H9 (cell line): Measurements from ENCODE around the gene NUP85. TPM values are rescaled to one million over a fixed set of nuclear protein-coding genes. Genes with fewer than 3 reads are reported as not detected.
A peak's percentile ranks its signal among the peaks of the same experiment; 100 is the strongest.
"Not testable (repeated sequence)": the region's sequence is repeated elsewhere in the genome, so short reads cannot be mapped to it uniquely, and the experiment has no call there.

ENCODE experiments used
- DNase-seq: peaks from one replicate; pipeline ENCODE4 v3.0.0-alpha.2; 2017
- H2AFZ ChIP-seq: one replicate; pipeline ENCODE4 v1.6.1; 2013; ENCODE audit warnings: mild to moderate bottlenecking, low read length, control low read depth, moderate library complexity
- H2AK5ac ChIP-seq: 2 replicates; pipeline ENCODE4 v1.6.1; 2013; ENCODE audit warnings: low read length, control low read depth, mixed read lengths; ENCODE audit not compliant: insufficient read length
- H2BK120ac ChIP-seq: one replicate; pipeline ENCODE4 v1.6.1; 2013; ENCODE audit warnings: low read depth, mild to moderate bottlenecking, low read length, control low read depth, inconsistent platforms; ENCODE audit not compliant: poor library complexity, severe bottlenecking
- H2BK12ac ChIP-seq: 2 replicates; pipeline ENCODE4 v1.6.1; 2013; ENCODE audit warnings: low read length, control low read depth, mixed read lengths, low read depth; ENCODE audit not compliant: insufficient read length
- H2BK15ac ChIP-seq: 2 replicates; pipeline ENCODE4 v1.6.1; 2013; ENCODE audit warnings: low read depth, low read length, control low read depth
- H2BK20ac ChIP-seq: one replicate; pipeline ENCODE4 v1.6.1; 2013; ENCODE audit warnings: low read depth, mild to moderate bottlenecking, low read length, control low read depth, inconsistent platforms; ENCODE audit not compliant: poor library complexity, severe bottlenecking
- H2BK5ac ChIP-seq: 2 replicates; pipeline ENCODE4 v1.6.1; 2013; ENCODE audit warnings: low read length, control low read depth, mixed read lengths; ENCODE audit not compliant: insufficient read length
- H3K14ac ChIP-seq: 2 replicates; pipeline ENCODE4 v1.6.1; 2013; ENCODE audit warnings: low read length, control low read depth; ENCODE audit not compliant: insufficient read depth
- H3K18ac ChIP-seq: 2 replicates; pipeline ENCODE4 v1.6.1; 2013; ENCODE audit warnings: low read depth, mild to moderate bottlenecking, mixed read lengths, low read length, control low read depth; ENCODE audit not compliant: insufficient read length
- H3K23ac ChIP-seq: 2 replicates; pipeline ENCODE4 v1.6.1; 2013; ENCODE audit warnings: low read length, control low read depth, mixed read lengths, low read depth; ENCODE audit not compliant: insufficient read length
- H3K23me2 ChIP-seq: 2 replicates; pipeline ENCODE4 v1.6.1; 2013; ENCODE audit warnings: low read depth, mild to moderate bottlenecking, mixed read lengths, low read length, control low read depth; ENCODE audit not compliant: insufficient read length, poor library complexity, severe bottlenecking
- H3K27ac ChIP-seq: 2 replicates; pipeline ENCODE4 v1.5.1; 2013; ENCODE audit warnings: low read length, control low read depth, mixed read lengths, low read depth; ENCODE audit not compliant: insufficient read length
- H3K27me3 ChIP-seq: 2 replicates; pipeline ENCODE4 v1.6.1; 2013; ENCODE audit warnings: low read length, control low read depth, inconsistent platforms; ENCODE audit not compliant: insufficient read depth
- H3K4ac ChIP-seq: 2 replicates; pipeline ENCODE4 v1.6.1; 2013; ENCODE audit warnings: low read depth, mild to moderate bottlenecking, control low read depth, inconsistent platforms, low read length, moderate library complexity
- H3K4me1 ChIP-seq: 2 replicates; pipeline ENCODE4 v1.6.1; 2013; ENCODE audit warnings: low read length, control low read depth, inconsistent platforms; ENCODE audit not compliant: insufficient read depth
- H3K4me2 ChIP-seq: 2 replicates; pipeline ENCODE4 v1.6.1; 2013; ENCODE audit warnings: low read length, control low read depth, mixed read lengths; ENCODE audit not compliant: insufficient read length, insufficient read depth
- H3K56ac ChIP-seq: 2 replicates; pipeline ENCODE4 v1.6.1; 2013; ENCODE audit warnings: low read depth, mild to moderate bottlenecking, mixed read lengths, low read length, control low read depth; ENCODE audit not compliant: insufficient read length
- H3K79me1 ChIP-seq: 2 replicates; pipeline ENCODE4 v1.6.1; 2013; ENCODE audit warnings: low read depth, mild to moderate bottlenecking, moderate library complexity, low read length, control low read depth, inconsistent platforms; ENCODE audit not compliant: insufficient read depth, poor library complexity, severe bottlenecking
- H3K79me2 ChIP-seq: 2 replicates; pipeline ENCODE4 v1.6.1; 2013; ENCODE audit warnings: low read length, control low read depth, inconsistent platforms; ENCODE audit not compliant: insufficient read depth
- H3K9ac ChIP-seq: 2 replicates; pipeline ENCODE4 v1.6.1; 2013; ENCODE audit warnings: low read length, control low read depth, mixed read lengths; ENCODE audit not compliant: insufficient read length; ENCODE audit errors: extremely low read depth
- H3K9me3 ChIP-seq: one replicate; pipeline ENCODE4 v1.6.1; 2013; ENCODE audit warnings: low read depth, low read length, inconsistent platforms; ENCODE audit not compliant: control insufficient read depth
- H3T11ph ChIP-seq: one replicate; pipeline ENCODE4 v1.6.1; 2013; ENCODE audit warnings: mild to moderate bottlenecking, low read length, control low read depth, inconsistent platforms
- H4K20me1 ChIP-seq: one replicate; pipeline ENCODE4 v1.6.1; 2013; ENCODE audit not compliant: control insufficient read depth, insufficient read length, insufficient read depth
- H4K5ac ChIP-seq: 2 replicates; pipeline ENCODE4 v1.6.1; 2013; ENCODE audit warnings: low read depth, mild to moderate bottlenecking, mixed read lengths, low read length, control low read depth; ENCODE audit not compliant: insufficient read length
- H4K8ac ChIP-seq: replicated peaks from 2 replicates; pipeline ENCODE4 v1.6.1; 2013; ENCODE audit warnings: low read length, control low read depth, mixed read lengths, low read depth; ENCODE audit not compliant: insufficient read length
- H4K91ac ChIP-seq: 2 replicates; pipeline ENCODE4 v1.6.1; 2013; ENCODE audit warnings: low read depth, mild to moderate bottlenecking, moderate library complexity, mixed read lengths, low read length, control low read depth; ENCODE audit not compliant: insufficient read length
- H3K27ac Mint-ChIP-seq, 3 experiments: 2 replicates in 2 of 3; 3 replicates in 1 of 3; pipeline ENCODE4 v1.8.0; 2020 to 2021; ENCODE audit warnings: mixed read lengths in 3 of 3, mild to moderate bottlenecking in 1 of 3, moderate library complexity in 1 of 3
- H3K27me3 Mint-ChIP-seq: 2 replicates; pipeline ENCODE4 v1.8.0; 2021; ENCODE audit warnings: low read depth, mild to moderate bottlenecking, moderate library complexity, mixed read lengths
- H3K36me3 Mint-ChIP-seq, 3 experiments: 2 replicates in 2 of 3; 3 replicates in 1 of 3; pipeline ENCODE4 v1.8.0; 2020 to 2021; ENCODE audit warnings: low read depth in 3 of 3, mixed read lengths in 3 of 3; ENCODE audit not compliant: insufficient read depth in 1 of 3
- H3K4me1 Mint-ChIP-seq, 2 experiments: 2 replicates each; pipeline ENCODE4 v1.8.0; 2020; ENCODE audit warnings: mixed read lengths in 2 of 2
- H3K4me3 Mint-ChIP-seq, 2 experiments: 2 replicates in 1 of 2; 3 replicates in 1 of 2; pipeline ENCODE4 v1.8.0; 2020 to 2021; ENCODE audit warnings: mild to moderate bottlenecking in 2 of 2, mixed read lengths in 2 of 2, moderate library complexity in 1 of 2
- H3K9me3 Mint-ChIP-seq, 2 experiments: 2 replicates in 1 of 2; 3 replicates in 1 of 2; pipeline ENCODE4 v1.8.0; 2020; ENCODE audit warnings: mild to moderate bottlenecking in 2 of 2, mixed read lengths in 2 of 2, moderate library complexity in 1 of 2
- CTCF ChIP-seq: fragments of 200-600 bp; sonication (generic); conservative IDR thresholded peaks from 3 replicates; pipeline ENCODE4 v1.8.0; 2021; ENCODE audit warnings: antibody characterized with exemption, mild to moderate bottlenecking
- WGBS: extraction: QIAGEN DNeasy Blood & Tissue Kit; methylation state at CpG from one replicate; pipeline ENCODE4 v1.1.7; 2013; ENCODE audit warnings: missing lambda C conversion rate, low lambda C conversion rate, mixed read lengths; ENCODE audit not compliant: insufficient read length; ENCODE audit errors: extremely low coverage; 5-methylcytosine and 5-hydroxymethylcytosine counted together
- total RNA-seq: library from RNA; stranded (reverse); gene quantifications from 2 replicates; pipeline ENCODE4 v1.2.1, GENCODE V29; 2021

The NUP85 gene
- total RNA-seq, 1 experiment from 2014 or later: 145 TPM

DNA sequence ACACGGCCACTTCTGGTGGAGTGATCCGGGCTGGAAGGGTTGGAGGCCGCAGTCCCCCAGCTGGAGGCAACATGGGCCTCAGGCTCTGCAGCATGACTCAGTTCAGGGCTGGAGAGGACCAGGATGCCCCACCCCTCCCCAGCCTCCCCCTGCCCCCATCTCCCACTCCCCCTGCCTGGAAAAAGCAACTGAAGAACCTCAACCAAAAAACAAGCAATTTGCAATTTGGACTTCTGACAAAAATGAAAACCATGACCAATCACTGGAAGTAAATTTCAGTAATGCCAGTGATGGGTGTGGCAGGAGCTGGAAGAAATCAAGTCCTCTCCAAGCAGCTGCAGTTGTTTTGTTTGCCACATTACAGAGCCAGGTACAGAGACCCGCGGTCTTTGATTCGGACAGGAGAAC lies 72.2 kb downstream of the NUP85 start:
- H2AK5ac ChIP-seq: no peak overlapping the region
- H3K79me2 ChIP-seq: no peaks in the 10 kb centered on the region
- no peak for DNase-seq
- H3K36me3 Mint-ChIP-seq: peaks cover 6 to 33% (median 26%) of the 10 kb centered on the region in 3 experiments; a peak in 6 of 7 replicates
- H3K23me2 ChIP-seq: no peaks in the 10 kb centered on the region
- no peak overlapping the region for H4K8ac ChIP-seq
- no peaks in the 10 kb centered on the region for H3K4me1 Mint-ChIP-seq
- no peaks in the 10 kb centered on the region for H3K27me3 ChIP-seq
- H2BK15ac ChIP-seq: no peak overlapping the region
- no peak overlapping the region for H3K27ac ChIP-seq
- H3K4me3 Mint-ChIP-seq: no peak overlapping the region
- no CpG with 5 or more reads among the region's 6 CpGs for WGBS
- H3K4ac ChIP-seq: no peak overlapping the region
- no peaks in the 10 kb centered on the region for H3K27me3 Mint-ChIP-seq
- no peak overlapping the region for H2BK12ac ChIP-seq
- no peaks in the 10 kb centered on the region for H4K20me1 ChIP-seq
- no peaks in the 10 kb centered on the region for H3K9me3 ChIP-seq
- no peaks in the 10 kb centered on the region for H3K79me1 ChIP-seq
- H3K14ac ChIP-seq: no peak overlapping the region
- H3K4me2 ChIP-seq: no peak overlapping the region
- H3K56ac ChIP-seq: no peak overlapping the region
- H3K27ac Mint-ChIP-seq: peak overlapping the region in 2 of 3 experiments; percentile 22 to 51; a peak in 1 of 7 replicates
- H4K5ac ChIP-seq: no peak overlapping the region
- H2BK20ac ChIP-seq: no peak overlapping the region
- H3K9ac ChIP-seq: no peak overlapping the region
- H3K4me1 ChIP-seq: no peaks in the 10 kb centered on the region
- H3K18ac ChIP-seq: no peak overlapping the region
- no peak overlapping the region for H2BK5ac ChIP-seq
- no peak overlapping the region for H2BK120ac ChIP-seq
- H2AFZ ChIP-seq: no peak overlapping the region
- H3K9me3 Mint-ChIP-seq: no peaks in the 10 kb centered on the region
- no peak overlapping the region for H3K23ac ChIP-seq
- no peak overlapping the region for H4K91ac ChIP-seq
- no peak for TF ChIP-seq CTCF
- H3T11ph ChIP-seq: no peak overlapping the region

DNA sequence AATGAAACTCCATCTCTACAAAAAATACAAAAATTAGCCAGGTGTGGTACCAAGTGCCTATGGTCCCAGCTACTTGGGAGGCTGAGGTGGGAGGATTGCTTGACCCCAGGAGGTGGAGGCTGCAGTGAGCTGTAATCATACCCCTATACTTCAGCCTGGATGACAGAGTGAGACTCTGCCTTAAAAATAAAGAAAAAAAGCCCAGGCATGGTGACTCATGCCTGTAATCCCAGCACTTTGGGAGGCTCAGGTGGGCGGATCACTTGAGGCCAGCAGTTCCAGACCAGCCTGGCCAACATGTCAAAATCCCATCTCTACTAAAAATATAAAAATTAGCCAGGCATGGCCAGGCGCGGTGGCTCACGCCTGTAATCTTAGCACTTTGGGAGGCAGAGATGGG lies 74.7 kb downstream of the NUP85 start:
- WGBS: no CpG with 5 or more reads among the region's 4 CpGs

More for the DNA sequence above, 74.7 kb downstream of the NUP85 start:
- H3K79me2 ChIP-seq, H3K4ac ChIP-seq, H3K4me3 Mint-ChIP-seq, H3K4me1 ChIP-seq, H3K4me2 ChIP-seq, H3K23me2 ChIP-seq, H2BK20ac ChIP-seq, H3K56ac ChIP-seq, H3K9me3 ChIP-seq, H3K79me1 ChIP-seq, H2BK15ac ChIP-seq, H4K91ac ChIP-seq, H3K18ac ChIP-seq, H2BK120ac ChIP-seq, H4K5ac ChIP-seq, H3K27ac ChIP-seq, H2BK12ac ChIP-seq, H3K23ac ChIP-seq, H3K9me3 Mint-ChIP-seq, H2BK5ac ChIP-seq, H3K9ac ChIP-seq, H3K4me1 Mint-ChIP-seq, H3K27ac Mint-ChIP-seq, H4K20me1 ChIP-seq, DNase-seq, H3K14ac ChIP-seq, H3K27me3 ChIP-seq, H3K27me3 Mint-ChIP-seq, H3T11ph ChIP-seq, H2AK5ac ChIP-seq, H4K8ac ChIP-seq, H2AFZ ChIP-seq: not testable (repeated sequence)
- peaks cover 12 to 26% (median 17%) of the 10 kb centered on the region in 3 experiments; a peak in 6 of 7 replicates for H3K36me3 Mint-ChIP-seq
